SK-N-MC (cell line): ENCODE measurements around the gene RIMS3.

ENCODE experiments used
- EZH2 ChIP-seq: fragments of 200-600 bp; sonication (generic); IDR thresholded peaks from one replicate; pipeline ENCODE4 v1.6.1; 2017; ENCODE audit warnings: antibody characterized with exemption
- FOXP2 ChIP-seq: optimal IDR thresholded peaks from 2 replicates; pipeline ENCODE3; 2011; ENCODE audit warnings: mild to moderate bottlenecking, moderate library complexity; ENCODE audit not compliant: insufficient read depth; ENCODE audit errors: extremely low read length, control extremely low read depth
- POLR2AphosphoS5 ChIP-seq: IDR thresholded peaks from 2 replicates; pipeline ENCODE4 v1.6.1; 2012; ENCODE audit warnings: mild to moderate bottlenecking, low read depth, low read length, borderline replicate concordance

DNA sequence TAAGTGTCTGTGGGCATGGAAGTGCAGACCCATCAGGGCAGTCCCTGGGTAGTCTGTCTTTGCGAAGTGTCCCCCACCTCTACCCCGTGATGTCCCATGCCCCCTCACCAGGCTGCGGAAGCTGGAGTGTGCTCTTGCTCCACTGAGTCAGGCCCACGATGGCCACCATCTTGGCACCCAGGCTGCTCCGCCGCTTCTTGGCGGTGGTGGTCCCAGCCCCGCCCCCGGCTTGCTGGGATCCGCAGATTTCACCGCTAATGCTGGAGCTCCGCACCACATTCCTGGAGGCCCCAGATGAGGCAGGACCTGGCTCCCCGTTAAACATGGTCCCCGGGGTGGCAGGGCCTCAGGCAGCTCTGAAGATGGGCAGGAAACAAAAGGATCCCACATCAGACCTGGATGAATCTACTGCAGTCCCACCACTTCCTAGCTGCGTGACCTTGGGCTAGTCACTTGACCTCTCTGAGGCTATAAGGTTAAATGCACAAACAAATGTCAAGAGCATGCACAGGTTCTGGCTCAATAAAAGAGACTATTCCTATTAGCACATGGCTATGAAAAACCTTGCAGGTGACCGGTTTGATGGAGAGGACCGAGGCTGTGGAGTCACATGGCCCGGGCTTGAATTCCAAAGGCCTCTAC is 23.8 kb downstream of the RIMS3 start:
- no peak for TF ChIP-seq POLR2AphosphoS5
- no peak for TF ChIP-seq EZH2
- TF ChIP-seq FOXP2 = no peak
